HG02970 (cell line): Measurements from ENCODE around the gene DUOX1.

Source experiments
- ATAC-seq: cut with Tn5 transposase; IDR thresholded peaks from one replicate; pipeline ENCODE4 v1.9.1; 2021; ENCODE audit warnings: mild to moderate bottlenecking, moderate library complexity, moderate number of reproducible peaks; ENCODE audit not compliant: unreplicated experiment, low FRiP score

DUOX1 gene

DNA sequence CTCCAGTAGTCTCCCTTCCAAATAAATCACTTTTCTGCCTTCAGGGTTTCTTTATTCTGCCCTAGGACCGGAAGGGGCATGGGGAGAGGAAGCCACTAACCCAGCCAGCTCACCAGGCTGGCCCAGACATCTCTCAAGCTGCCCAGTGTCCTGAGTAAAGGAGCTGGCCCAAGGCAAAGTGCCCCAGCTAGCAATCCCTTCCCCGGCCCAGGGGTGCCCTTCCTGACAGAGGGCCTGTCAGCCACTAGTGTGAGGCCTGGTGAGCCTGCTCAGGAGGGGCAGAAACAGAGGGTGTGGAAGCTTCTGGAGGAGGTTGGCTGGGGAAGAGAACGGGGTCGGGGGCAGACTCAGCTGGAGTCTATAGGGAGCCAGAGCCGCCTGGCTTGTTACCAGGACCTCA is 35.7 kb downstream of the DUOX1 start:
- ATAC-seq = no peak

DNA sequence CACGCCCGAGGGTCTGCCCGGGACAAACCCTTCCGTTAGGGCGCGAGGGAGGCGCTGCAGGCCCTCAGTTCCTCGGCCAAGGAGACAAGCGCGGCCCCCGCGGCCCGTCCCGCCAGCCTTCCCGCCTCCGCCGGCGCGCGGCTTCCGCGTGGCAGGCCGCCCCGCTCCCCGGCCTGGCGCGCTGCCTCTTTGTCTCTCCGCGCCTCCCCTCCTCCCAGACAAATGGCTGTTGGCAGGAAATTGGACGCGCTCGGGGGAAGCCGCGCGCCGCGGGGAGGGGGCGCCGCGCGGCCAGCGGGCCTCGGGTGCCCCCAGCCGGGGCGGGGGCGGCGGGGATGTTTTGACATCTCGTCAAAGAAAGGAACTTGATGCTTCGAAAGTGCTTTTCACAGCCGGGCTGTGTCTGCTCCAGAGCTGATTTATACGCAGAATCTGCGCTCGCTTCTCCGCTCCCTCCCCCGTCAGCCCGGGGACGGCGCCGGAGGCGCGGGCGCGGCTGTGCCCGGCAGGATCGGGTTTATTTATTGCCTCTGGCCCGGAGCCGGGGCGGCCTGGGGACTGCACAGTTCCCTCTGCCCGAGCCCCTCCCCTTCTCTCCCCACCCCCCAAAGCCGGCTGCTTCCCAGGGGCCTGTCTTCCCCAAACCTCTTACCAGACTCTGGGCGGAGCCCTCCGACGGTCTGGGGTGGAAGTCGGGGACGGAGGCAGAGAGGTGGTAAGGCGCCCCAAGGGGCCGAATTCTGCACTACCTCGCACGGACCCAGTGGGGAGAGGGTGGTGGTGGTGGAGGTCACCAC is 37.2 kb downstream of the DUOX1 start:
- peak; percentile 64 for ATAC-seq

DNA sequence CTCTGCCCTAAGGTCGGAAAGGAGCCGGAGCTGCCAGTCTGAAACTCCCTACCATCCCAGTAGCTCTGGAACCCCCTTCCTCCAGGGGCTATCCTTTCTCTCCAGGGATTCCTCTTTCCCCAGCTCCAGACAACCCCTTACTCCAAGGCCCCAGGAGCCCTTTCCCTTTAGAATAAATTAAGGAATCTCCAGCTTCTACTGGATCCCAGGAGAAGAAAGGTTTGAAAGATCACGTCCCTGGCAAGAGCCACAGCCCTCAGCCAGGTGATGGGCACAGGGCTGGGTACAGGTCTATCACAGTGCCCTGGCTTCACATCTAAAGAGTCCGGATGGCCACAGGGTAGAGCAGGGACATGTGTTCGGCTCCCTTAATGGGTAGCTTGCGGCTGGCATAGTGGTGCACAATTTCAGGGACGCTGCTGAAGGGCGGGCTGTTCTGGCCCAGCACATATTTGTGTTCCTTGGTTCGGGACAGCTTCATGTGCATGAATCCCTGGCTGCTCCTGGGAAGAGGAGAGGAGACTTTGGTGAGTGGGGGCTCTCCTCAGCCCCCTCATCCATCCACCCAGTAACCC is 37.9 kb downstream of the DUOX1 start:
- ATAC-seq = no peak

DNA sequence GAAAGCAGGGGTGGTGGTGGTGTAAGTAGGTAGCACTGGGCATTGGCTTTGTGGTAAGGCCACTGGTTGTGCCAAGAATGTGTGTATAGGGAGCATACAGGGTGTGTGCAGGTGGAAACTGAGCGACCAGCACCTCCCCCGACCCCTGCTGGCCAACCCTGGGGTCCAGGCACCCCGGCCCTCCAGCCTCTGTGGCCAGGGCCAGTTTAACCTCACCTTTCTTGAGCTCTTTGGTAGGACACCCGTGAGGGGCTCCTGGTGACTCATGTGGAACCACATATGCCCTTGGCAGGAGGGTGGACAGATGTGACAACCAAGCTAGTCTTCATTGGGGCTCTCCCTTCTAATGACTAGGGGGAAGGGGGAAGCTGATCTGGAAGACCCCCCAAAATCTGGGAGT is 38.5 kb downstream of the DUOX1 start:
- ATAC-seq = no peak

DNA sequence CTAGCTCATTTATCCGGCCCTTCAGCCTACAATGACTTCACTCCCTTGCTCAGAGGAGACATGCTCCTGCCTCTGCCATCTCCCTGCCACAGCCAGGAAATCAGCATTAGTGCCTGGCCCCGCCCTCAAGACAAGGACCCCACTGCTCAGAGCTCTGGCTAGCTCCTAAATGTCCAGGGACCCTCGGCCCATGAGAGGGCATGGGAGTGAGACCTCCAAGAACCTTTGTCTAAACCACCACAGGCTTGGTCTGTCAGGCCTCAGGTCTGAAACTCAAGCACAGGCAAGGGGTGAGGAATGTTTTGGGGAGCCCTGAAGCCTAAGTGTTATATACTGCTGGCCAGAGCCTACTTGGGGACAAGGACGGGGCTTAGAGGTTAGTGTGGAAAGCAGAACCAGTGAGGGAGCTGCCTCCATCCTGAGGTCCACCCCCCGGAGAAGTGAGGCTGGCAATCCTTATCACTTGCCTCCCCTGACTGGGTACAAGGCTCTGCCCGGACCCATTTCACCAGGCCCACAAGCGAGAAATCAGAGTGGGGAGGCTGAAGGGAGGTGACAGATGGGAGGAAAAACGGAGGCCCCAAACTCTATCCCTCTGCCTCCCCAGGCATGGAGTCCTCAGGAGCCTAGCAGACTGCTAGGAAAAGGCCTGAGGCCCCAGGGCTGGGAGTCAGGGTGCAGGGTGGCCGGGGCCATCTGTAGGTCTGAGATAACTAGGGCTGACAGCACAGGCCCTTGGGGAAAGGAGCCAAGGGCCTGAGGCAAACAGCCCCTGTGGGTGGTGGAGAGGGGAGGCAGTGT is 39.2 kb downstream of the DUOX1 start:
- ATAC-seq = no peak

DNA sequence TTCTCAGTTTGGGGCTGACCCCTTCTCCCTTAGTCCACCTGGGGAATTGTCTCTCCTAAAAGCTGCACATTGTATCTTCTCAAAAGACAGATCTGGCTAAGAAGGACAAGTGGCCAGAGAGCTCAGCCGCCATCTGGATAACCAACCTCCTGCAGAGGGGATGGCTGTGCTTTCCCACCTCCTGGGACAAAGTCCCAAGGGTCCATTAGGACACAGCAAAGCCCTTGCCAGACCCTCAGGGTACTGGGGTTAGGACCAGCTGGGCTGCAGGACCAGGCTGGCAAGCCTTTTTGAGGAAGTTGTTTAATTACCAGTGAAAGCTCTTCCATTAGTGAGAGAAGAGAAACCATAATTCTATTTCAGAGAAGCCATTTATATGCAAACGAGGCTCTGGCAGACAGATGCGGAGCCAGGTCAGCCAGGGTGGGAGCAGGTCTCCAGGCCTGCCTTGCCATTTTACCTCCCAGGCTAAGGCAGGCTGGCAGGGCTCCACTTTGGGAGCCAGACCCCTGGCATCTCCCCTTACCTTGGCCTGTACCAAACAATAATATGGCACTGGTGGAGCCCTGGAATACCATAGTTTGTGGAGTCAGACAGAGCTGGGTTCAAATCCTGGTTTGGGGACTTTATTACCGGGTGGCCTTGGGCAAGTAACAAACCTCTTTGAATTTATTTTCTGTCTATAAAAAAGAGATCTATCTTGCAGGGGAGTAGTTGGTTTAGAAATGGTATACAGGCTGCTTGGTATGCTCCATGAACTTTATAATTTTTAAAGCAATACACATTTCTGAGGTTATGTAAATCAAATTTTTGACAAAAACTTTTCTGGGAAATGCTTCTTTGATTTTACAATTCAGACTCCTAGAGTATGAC is 40.0 kb downstream of the DUOX1 start:
- no peak for ATAC-seq

DNA sequence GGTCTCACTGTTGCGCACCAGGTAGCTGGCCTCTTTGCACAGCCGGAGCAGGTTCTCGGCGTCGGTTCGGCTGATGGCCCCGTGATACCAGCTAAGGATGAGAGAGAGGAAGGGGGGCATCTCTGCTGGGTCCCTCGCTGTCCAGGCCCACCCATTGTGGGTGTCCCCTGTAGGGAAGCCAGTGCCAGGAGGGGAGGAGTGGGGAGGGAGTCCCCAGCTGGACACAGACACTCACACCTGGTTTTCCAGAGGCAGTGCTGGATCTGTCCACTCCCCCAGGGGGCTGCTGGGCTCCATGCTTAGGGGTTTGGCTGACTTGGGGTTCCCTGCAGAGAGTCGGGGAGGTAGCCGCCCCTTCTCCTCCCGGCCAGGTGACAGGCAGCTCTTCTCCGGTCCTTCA is 42.1 kb downstream of the DUOX1 start:
- ATAC-seq = no peak

DNA sequence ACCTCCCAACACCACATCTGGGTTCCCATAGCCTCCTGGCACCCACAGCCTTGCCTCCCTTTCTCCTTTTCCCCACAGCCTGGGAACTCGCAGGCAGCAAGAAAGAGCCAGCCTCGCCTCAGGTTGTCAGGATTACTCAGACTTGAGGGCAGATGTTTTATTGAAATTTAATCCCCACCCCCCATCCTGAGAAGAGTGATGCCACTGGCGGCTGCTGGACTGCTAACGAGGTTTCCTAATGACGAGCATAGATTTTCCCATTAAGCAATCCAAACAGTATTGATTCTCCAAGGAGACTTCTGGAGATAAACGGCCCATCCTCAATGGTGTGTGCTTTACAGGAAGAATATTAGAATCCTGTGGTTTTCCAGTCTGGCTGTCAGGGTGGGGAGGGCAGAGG is 44.3 kb downstream of the DUOX1 start:
- ATAC-seq = no peak

DNA sequence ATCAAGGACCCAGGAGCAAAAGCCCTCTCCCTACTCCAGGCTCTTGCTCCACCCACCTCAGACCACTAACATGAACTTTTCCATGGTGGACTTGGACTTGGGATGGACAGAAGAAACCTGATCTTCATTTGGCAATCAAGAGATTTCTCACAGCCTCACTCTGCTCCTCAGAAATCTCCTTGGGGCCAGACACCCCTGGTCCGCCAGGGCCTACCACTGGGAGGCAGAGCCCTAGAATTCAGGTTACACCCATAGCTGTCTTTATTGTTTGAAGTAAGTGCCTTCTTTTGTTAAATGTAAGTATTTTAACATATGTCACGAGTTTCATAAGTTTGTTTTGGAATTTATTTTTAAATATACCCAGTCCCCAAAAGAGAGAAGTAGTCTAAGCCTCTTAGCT is 44.8 kb downstream of the DUOX1 start:
- ATAC-seq = no peak

DNA sequence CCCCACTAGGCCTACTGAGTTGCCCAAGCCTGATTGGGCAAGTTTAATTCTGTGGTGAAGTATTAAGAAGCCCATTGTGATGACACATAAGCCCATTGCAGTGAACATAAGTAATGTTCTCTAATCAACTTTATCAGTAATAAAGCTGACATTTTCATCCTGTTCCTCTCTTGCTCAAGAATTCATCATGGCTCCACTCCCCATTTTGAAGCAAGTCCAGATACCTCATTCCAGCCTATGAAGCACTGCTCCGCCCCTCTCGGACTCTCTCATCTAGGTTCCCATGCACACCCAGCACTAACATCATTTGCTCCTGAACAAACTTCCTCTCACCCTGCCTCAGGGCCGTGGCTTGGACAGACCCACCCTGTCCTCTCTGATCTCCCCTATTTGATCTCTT is 47.5 kb downstream of the DUOX1 start:
- ATAC-seq = no peak

DNA sequence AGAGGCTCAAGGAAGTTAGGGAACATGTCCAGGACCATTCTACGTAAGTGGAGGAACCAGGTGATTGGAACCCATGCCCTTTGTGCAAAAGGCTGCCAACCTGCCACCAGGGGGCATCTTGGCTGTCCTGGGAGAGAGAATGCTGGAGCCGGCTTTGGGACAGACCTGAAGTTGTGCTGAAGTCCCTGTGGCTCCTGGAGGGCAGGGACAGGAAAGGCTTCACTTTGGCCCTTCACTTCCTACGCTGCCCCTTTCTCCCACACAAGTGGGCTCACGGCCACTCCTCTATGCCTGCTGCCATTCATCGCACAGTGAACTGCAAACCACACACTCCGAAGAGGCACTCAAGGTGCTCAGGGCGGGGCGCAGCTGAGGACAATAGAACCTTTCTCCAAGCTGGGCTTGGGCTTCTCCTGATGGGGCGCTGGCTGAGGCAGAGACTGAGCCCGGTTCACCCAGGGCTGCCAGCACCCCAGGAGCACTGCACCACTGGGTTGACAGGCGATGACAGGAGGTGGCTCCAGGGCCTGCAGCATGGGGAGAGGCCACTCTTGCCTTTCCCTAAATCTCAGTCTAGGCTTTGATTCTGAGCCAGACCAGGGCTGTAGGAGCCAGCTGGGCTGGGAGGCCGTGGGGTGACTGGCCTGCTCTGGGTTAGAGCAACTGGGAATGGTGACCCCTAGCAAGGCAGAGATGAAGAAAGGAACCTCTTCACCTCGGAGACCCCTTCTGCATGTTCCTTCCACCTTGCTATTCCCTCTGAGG is 49.6 kb downstream of the DUOX1 start:
- ATAC-seq = no peak

DNA sequence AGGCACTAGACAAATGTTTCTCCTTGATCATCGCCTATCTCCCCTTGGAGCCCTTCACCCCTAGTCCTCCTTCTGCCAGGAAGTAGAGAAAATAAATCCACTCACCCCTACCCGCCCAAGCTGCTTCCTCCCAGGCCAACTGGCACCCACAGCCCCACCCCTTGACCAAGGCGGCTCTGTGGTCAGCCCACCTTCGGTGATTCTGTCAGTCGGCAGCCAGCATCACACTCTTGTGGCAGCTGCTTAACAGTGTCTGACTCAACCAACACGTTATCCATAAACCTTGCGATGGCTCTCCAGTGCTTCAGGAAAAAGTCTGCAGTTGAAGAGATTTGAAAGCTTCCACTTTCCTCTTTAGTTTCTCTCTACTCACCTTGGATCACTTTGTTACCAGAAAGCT is 50.4 kb downstream of the DUOX1 start:
- no peak for ATAC-seq

DNA sequence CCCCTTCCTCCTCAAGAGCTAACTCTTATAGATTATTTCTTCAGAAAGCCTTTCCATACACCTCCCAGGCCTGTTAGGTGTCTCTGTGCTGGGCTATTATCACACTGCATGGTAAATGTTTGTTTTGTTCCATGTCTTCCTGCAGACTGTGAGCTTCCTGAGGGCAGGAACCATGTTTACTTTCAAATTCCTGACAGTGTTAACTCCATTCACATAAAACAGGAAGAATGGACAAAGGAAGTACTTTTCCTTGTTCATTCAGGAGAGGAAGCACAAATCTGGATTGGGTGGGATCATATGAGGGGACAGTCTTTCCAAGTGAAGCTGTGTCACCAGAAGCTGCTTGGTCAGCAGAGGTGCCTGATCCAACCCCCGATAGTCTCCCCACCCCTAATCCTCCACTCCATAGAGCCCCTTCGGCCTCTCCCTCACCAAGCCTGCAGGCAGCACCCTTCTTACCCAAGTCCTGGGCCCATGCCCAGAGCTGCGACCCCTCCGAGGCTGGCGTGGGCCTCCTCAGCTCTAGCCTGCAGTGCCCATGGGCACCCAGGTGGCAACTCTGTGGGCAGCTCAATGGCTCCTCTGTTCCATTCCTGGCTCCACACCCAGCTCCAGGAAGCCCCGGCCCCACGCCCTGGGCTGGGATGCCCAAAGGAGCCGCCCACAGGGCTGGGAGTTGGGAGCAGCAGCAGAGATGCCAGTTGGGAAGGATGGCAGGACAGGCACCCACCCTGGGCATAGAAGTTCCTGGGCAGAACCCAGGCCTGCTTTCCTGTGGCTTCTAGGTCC is 51.0 kb downstream of the DUOX1 start:
- ATAC-seq = no peak

DNA sequence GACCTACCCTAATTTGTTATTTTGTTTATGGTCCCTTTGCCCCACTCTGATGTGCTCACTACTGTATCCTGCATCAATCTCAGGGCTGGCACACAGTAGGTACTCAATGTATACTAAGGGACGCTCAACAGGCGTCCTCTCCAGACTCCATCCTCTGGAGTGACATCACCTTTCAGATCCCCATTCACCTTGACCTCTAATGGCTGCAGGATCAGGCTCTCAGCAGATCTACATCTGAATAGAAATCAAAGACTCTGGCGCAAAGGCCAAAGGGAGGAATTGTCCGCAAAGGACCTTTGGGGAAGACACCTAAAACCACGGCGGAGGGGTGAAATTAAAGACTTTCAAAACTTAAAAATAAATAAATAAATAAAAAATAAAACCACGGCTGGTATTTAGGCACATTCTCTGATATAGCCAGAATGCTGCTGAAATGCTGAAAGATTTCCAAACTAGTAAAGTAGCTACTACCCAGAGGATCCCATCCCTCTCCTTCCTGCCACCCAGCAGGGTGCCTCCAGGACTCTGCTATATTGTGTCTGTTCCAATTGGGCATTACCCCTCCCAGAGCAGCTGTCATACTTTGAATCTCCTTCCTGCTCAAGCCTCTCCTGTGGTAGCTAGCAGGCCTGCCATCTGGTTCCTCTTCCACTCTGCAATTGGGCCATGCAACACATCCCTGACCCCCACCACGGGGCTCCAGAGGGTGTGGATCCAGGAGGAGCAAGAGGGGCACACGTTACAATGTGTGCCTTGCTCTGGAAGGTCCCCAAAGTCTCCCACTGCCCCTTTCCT is 51.9 kb downstream of the DUOX1 start:
- no peak for ATAC-seq

DNA sequence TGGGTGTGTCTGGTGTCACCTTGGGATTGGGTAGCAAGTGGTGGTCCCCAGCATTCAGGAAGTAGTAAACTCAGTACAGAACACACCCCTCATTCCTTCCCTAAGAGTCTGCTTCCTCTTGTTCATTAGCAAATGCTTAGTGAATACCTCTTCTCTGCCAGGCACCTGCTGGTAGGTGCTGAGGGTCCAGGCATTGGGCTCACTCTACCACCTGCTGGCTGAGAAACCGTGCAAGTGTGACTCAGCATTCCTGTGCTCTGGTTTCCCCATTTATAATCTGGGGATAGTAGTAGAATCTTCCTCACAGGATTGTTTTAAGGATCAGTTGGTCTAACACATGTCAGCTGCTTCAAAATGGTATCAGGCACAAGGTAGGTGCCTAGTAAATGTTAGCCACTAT is 53.2 kb downstream of the DUOX1 start:
- no peak for ATAC-seq

DNA sequence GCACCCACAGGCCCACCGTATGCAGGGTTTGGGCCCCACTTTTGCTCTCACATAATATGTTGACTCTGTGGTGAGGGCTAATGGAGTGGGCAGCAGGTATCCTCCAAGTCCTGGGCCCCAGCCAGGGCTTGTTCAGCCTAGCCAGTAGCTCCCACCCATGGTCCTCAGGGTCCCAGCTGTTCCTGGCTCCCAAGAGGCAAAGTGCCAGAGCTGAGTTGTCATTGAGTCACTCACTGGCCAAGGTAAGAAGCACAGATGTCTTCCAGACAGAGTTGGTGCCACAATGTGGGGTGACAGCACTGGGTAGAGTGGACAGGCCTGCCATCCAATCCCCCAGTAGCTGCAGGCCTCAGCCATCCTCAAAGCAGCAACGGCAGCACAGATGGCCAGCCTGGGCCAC is 53.7 kb downstream of the DUOX1 start:
- no peak for ATAC-seq

DNA sequence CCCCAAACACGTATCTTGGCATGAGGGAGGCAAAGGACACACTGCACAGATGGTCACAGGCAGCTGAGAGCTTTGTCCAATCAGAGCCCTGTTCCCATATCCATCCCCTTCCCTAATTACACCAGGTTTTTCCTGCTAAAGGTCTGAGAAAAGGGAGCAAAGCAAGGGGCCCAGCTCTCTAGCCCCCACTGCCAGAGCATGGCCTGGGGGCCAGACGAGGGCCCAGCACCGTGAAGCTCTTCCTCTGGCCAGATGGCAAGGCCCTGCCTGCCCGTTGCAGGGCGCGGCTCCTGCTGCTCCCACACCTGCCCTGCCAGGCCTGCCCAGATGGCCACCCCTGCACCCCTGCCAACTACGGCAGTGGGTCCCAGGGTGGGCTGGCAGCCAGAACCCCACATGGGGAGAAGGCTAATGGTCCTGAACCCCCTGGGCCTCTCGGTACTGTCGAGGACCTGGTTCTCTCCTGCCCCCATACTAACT is 54.8 kb downstream of the DUOX1 start:
- ATAC-seq = no peak

DNA sequence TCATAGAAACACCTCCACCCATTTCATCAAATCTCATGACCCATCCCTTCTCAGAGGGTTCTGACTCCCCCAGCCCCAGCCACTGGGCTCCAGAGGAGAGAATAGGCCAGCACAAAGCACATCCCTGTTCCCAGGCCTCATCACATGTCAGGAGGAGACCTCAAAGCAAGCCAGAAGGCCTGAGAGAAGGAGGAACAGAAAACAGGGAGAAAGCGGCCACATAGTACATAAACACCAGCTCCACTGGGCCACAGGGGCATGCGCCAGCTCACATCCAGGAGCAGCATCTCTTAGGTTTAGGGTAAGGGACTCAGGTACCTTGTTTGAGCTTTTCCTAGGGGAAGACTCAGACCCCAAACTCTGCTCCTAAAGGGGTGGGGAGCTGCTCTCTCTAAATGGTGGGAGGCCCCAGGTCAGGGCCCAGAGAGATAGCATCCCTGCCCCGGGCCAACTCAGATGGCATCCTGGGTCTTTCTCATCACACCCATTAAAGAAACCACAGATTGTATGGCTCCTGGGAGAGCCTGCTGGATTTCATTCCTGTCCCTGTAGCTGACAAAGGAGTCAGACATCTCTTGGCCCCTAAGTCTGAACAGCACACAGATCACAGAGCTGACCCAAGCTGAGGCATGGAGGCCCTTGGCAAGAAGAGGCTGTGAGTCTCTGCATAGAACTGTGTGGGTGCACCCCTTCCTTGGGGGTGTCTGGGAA is 55.4 kb downstream of the DUOX1 start:
- no peak for ATAC-seq
